HEK293T (cell line): ENCODE results near the gene ARHGAP8.

ENCODE experiments used
- BHLHE40 ChIP-seq: fragments of 450-650 bp; IDR thresholded peaks from 2 replicates; pipeline ENCODE4 v1.6.1; 2016; ENCODE audit warnings: mild to moderate bottlenecking, moderate library complexity, borderline replicate concordance
- ELF4 ChIP-seq: fragments of 450-650 bp; IDR thresholded peaks from 2 replicates; pipeline ENCODE4 v1.6.1; 2017; ENCODE audit warnings: antibody characterized with exemption
- FOXM1 ChIP-seq: fragments of 450-650 bp; IDR thresholded peaks from 2 replicates; pipeline ENCODE4 v1.6.1; 2017; ENCODE audit warnings: mild to moderate bottlenecking, borderline replicate concordance
- SP1 ChIP-seq: fragments of 450-650 bp; IDR thresholded peaks from 2 replicates; pipeline ENCODE4 v1.6.1; 2017
- TARDBP ChIP-seq: fragments of 450-650 bp; IDR thresholded peaks from 2 replicates; pipeline ENCODE4 v1.6.1; 2016

- no peak for TF ChIP-seq SP1
- no peak for TF ChIP-seq FOXM1
- no peak for TF ChIP-seq BHLHE40
- no peak for TF ChIP-seq TARDBP
- TF ChIP-seq ELF4, result no peak
Observed at GRCh38 chr22:44890416-44891292, 138.3 kb downstream of the ARHGAP8 start.
